A549 (cell line): Measurements from ENCODE around the gene CUEDC2. TPM values are rescaled to one million over a fixed set of nuclear protein-coding genes. Genes with fewer than 3 reads are reported as not detected.

Source experiments
- ATAC-seq, 2 experiments: fragments of 200-7000 bp in 1 of 2; fragments of >200 bp in 1 of 2; cut with Nextera tagmentation in 1 of 2; cut with Tn5 transposase in 1 of 2; 3 replicates each; pipeline versions ENCODE4 v1.8.0 to v1.9.1; 2018 to 2020; ENCODE audit warnings: mild to moderate bottlenecking in 1 of 2, moderate library complexity in 1 of 2
- CTCF ChIA-PET: fragments of 300-600 bp; sonication (Branson Sonifier 250); formaldehyde crosslinking; extraction: SDS; loops from one replicate; lab custom pipeline; 2021; ENCODE audit warnings: antibody characterized with exemption, inconsistent platforms; lab: Yijun Ruan, JAX
- POLR2A ChIA-PET: fragments of 350-600 bp; formaldehyde crosslinking; extraction: SDS; loops from one replicate; lab custom pipeline; 2021; ENCODE audit warnings: antibody characterized with exemption, inconsistent platforms; lab: Yijun Ruan, JAX
- DNase-seq, 2 experiments: peaks; one replicate each; pipeline versions ENCODE4 v3.0.0 to v3.0.0-alpha.2; 2011 to 2016; ENCODE audit warnings: low read depth in 1 of 2, low spot score in 1 of 2
- FAIRE-seq: peaks from 2 replicates; lab custom pipeline; 2011; peaks lifted over from hg19 to GRCh38; lab: Jason Lieb, UNC
- H3K27ac ChIP-seq, 2 experiments: fragments of >200 bp; sonication (Bioruptor Twin); formaldehyde crosslinking; 3 replicates each; pipeline ENCODE4 v1.5.1; 2016 to 2017
- H3K4me1 ChIP-seq: fragments of >200 bp; sonication (Bioruptor Twin); formaldehyde crosslinking; 3 replicates; pipeline ENCODE4 v1.6.1; 2016
- H3K4me2 ChIP-seq: fragments of >200 bp; sonication (Bioruptor Twin); formaldehyde crosslinking; 3 replicates; pipeline ENCODE4 v1.6.1; 2016
- H3K4me3 ChIP-seq: fragments of >200 bp; sonication (Bioruptor Twin); formaldehyde crosslinking; 3 replicates; pipeline ENCODE4 v1.5.1; 2016
- H3K9me3 ChIP-seq: fragments of >200 bp; sonication (Bioruptor Twin); formaldehyde crosslinking; 3 replicates; pipeline ENCODE4 v1.6.1; 2016
- CHD4 ChIP-seq: fragments of 200-600 bp; sonication (generic); IDR thresholded peaks from 2 replicates; pipeline ENCODE4 v1.6.1; 2016; ENCODE audit warnings: antibody characterized with exemption, mild to moderate bottlenecking, borderline replicate concordance
- EHF ChIP-seq: fragments of 250-450 bp; sonication (Bioruptor Pico); IDR thresholded peaks from 2 replicates; pipeline ENCODE4 v1.5.0; 2020; ENCODE audit warnings: mild to moderate bottlenecking
- EP300 ChIP-seq, 2 experiments: fragments of >200 bp; sonication (Bioruptor Twin); formaldehyde crosslinking; IDR thresholded peaks; 2 replicates in 1 of 2; 3 replicates in 1 of 2; pipeline ENCODE4 v1.6.1; 2016 to 2017
- ESRRA ChIP-seq: fragments of 150-350 bp; IDR thresholded peaks from 2 replicates; pipeline ENCODE4 v1.6.1; 2014; ENCODE audit warnings: mild to moderate bottlenecking, low read length, borderline replicate concordance
- FOSL2 ChIP-seq, 2 experiments: fragments of 450-650 bp in 1 of 2; fragments of >200 bp in 1 of 2; sonication (Bioruptor Twin) in 1 of 2; formaldehyde crosslinking; IDR thresholded peaks; 2 replicates each; pipeline versions ENCODE4 v1.5.0 to v1.6.1; 2016 to 2020; ENCODE audit warnings: mild to moderate bottlenecking in 1 of 2, moderate library complexity in 1 of 2
- FOXS1 ChIP-seq: fragments of 250-450 bp; sonication (Bioruptor Pico); IDR thresholded peaks from 2 replicates; pipeline ENCODE4 v1.5.0; 2020; ENCODE audit warnings: mild to moderate bottlenecking, moderate library complexity
- JUN ChIP-seq, 2 experiments: fragments of >200 bp; sonication (Bioruptor Twin); formaldehyde crosslinking; IDR thresholded peaks; 2 replicates in 1 of 2; 3 replicates in 1 of 2; pipeline ENCODE4 v1.6.1; 2016 to 2017
- KDM5A ChIP-seq: fragments of 200-600 bp; sonication (generic); IDR thresholded peaks from 2 replicates; pipeline ENCODE4 v1.6.1; 2016; ENCODE audit warnings: antibody characterized with exemption, mild to moderate bottlenecking
- MAFK ChIP-seq: fragments of 450-650 bp; IDR thresholded peaks from 2 replicates; pipeline ENCODE4 v1.6.1; 2014; ENCODE audit not compliant: partially characterized antibody
- NPAS2 ChIP-seq: fragments of 250-450 bp; sonication (Bioruptor Pico); IDR thresholded peaks from 2 replicates; pipeline ENCODE4 v1.8.0; 2022; ENCODE audit warnings: mild to moderate bottlenecking, moderate library complexity, borderline replicate concordance
- PHF8 ChIP-seq: fragments of 200-600 bp; sonication (generic); IDR thresholded peaks from 2 replicates; pipeline ENCODE4 v1.6.1; 2016; ENCODE audit warnings: low read depth, mild to moderate bottlenecking, antibody characterized with exemption, moderate library complexity, borderline replicate concordance
- POLR2AphosphoS2 ChIP-seq: conservative IDR thresholded peaks from 2 replicates; pipeline ENCODE4 v1.6.1; 2012; ENCODE audit warnings: low read length, improper control_type of control experiment, inconsistent platforms
- RAD21 ChIP-seq, 2 experiments: fragments of >200 bp in 1 of 2; sonication (Bioruptor Twin) in 1 of 2; formaldehyde crosslinking in 1 of 2; IDR thresholded peaks in 1 of 2; conservative IDR thresholded peaks in 1 of 2; 2 replicates in 1 of 2; 3 replicates in 1 of 2; pipeline ENCODE4 v1.6.1; 2012 to 2018; ENCODE audit warnings: inconsistent platforms in 1 of 2
- RCOR1 ChIP-seq: fragments of 150-350 bp; IDR thresholded peaks from 2 replicates; pipeline ENCODE4 v1.6.1; 2014; ENCODE audit warnings: antibody characterized with exemption, low read length, low read depth
- RFX5 ChIP-seq: fragments of 450-650 bp; IDR thresholded peaks from 2 replicates; pipeline ENCODE4 v1.7.1; 2014; ENCODE audit warnings: antibody characterized with exemption, mild to moderate bottlenecking, moderate library complexity
- RNF2 ChIP-seq: fragments of 200-600 bp; sonication (generic); IDR thresholded peaks from 2 replicates; pipeline ENCODE4 v1.6.1; 2016; ENCODE audit warnings: low read depth, mild to moderate bottlenecking, antibody characterized with exemption, moderate library complexity, borderline replicate concordance
- SMC3 ChIP-seq: fragments of >200 bp; sonication (Bioruptor Twin); formaldehyde crosslinking; IDR thresholded peaks from 3 replicates; pipeline ENCODE4 v1.6.1; 2018; ENCODE audit warnings: inconsistent platforms
- ZFP36 ChIP-seq: fragments of 450-650 bp; IDR thresholded peaks from 2 replicates; pipeline ENCODE4 v1.6.1; 2014; ENCODE audit warnings: borderline replicate concordance; ENCODE audit not compliant: partially characterized antibody
- ZNF302 ChIP-seq: fragments of 250-450 bp; sonication (Bioruptor Pico); IDR thresholded peaks from 2 replicates; pipeline ENCODE4 v1.9.0; 2021; ENCODE audit warnings: inconsistent platforms, mild to moderate bottlenecking, moderate library complexity
- WGBS: methylation state at CpG from one replicate; pipeline ENCODE4 v1.1.6; 2017; ENCODE audit errors: missing lambda C conversion rate; 5-methylcytosine and 5-hydroxymethylcytosine counted together
- polyA plus RNA-seq, 4 experiments: library from polyadenylated mRNA; depleted of rRNA in 3 of 4; stranded (reverse); fragments of >200 nt; fragmentation: RNase III in 1 of 4; extraction: RNeasy Plus Mini Kit Qiagen cat#74134 plus additional on column Dnase treatment in 1 of 4; gene quantifications; 2 replicates in 3 of 4; 3 replicates in 1 of 4; pipeline ENCODE4 v1.2.3, GENCODE V29; 2011 to 2017
- TF ChIP-seq, protein P1 (sequence below): fragments of >200 bp; sonication (Bioruptor Twin); formaldehyde crosslinking; IDR thresholded peaks from 3 replicates; pipeline ENCODE4 v1.5.1; 2016
- TF ChIP-seq, protein P2 (sequence below): IDR thresholded peaks from 2 replicates; pipeline ENCODE4 v1.6.1; 2012
- TF ChIP-seq, protein P3 (sequence below): fragments of 450-650 bp; IDR thresholded peaks from 2 replicates; pipeline ENCODE4 v1.6.1; 2014; ENCODE audit warnings: antibody characterized with exemption
- TF ChIP-seq, protein P4 (sequence below): IDR thresholded peaks from 2 replicates; pipeline ENCODE4 v1.6.1; 2012; ENCODE audit warnings: low read depth, borderline replicate concordance
- TF ChIP-seq, protein P5 (sequence below): fragments of >200 bp; sonication (Bioruptor Twin); formaldehyde crosslinking; IDR thresholded peaks from 2 replicates; pipeline ENCODE4 v1.6.1; 2016
- TF ChIP-seq, protein P6 (sequence below): fragments of >200 bp; sonication (Bioruptor Twin); formaldehyde crosslinking; IDR thresholded peaks from 3 replicates; pipeline ENCODE4 v1.6.1; 2016

The CUEDC2 gene
- polyA plus RNA-seq, 2 of the 4 experiments (the other 2 are of a cell fraction), result 43.7 to 67.4 TPM

DNA sequence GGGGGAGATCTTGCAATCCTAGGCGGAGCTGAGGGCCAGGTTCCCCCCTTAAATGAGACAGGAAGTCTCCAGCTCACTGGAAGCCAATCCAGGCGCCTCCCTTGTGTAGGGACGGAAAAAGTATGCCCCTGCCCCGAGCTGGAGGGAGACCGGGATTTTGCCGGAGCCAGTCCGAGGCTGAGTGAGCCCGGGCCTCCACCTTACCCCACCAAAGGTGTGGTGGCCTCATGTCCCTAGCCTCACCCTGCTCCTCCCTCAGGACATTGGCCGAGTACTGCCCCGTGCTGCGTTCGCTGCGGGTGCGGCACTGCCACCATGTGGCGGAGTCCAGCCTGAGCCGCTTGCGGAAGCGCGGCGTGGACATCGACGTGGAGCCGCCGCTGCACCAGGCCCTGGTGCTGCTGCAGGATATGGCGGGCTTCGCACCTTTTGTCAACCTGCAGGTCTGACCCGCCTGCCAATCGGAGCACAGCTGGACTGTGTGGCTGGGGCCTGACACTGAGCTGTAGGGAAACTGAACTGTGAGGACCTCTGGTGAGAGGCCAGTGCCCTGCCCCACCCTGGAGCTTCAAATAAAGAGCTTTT, 9.7 kb downstream of the CUEDC2 start:
- peak overlapping the region; percentile 86 to 90; a peak in 4 of 6 replicates for H3K27ac ChIP-seq
- DNase-seq (peak; percentile 85 to 87), ATAC-seq (peak; percentile 63 to 78), FAIRE-seq (peak; percentile 61)
- CTCF ChIA-PET, result interaction anchor here (0.5 to 17.4 kb wide), 52 partner anchors 11 to 290 kb away, joined by 3 to 337 read pairs (median 4); partner anchors contain the start of genes C10orf95, CUEDC2, NFKB2 and NOLC1
- peak overlapping the region; percentile 97 for H3K4me2 ChIP-seq
- H3K4me3 ChIP-seq, result peak overlapping the region; percentile 57
- no peaks in the 10 kb centered on the region for H3K9me3 ChIP-seq
- TF ChIP-seq JUN (IDR thresholded peaks at IDR 0.05), result no peak
- TF ChIP-seq, protein P1, sequence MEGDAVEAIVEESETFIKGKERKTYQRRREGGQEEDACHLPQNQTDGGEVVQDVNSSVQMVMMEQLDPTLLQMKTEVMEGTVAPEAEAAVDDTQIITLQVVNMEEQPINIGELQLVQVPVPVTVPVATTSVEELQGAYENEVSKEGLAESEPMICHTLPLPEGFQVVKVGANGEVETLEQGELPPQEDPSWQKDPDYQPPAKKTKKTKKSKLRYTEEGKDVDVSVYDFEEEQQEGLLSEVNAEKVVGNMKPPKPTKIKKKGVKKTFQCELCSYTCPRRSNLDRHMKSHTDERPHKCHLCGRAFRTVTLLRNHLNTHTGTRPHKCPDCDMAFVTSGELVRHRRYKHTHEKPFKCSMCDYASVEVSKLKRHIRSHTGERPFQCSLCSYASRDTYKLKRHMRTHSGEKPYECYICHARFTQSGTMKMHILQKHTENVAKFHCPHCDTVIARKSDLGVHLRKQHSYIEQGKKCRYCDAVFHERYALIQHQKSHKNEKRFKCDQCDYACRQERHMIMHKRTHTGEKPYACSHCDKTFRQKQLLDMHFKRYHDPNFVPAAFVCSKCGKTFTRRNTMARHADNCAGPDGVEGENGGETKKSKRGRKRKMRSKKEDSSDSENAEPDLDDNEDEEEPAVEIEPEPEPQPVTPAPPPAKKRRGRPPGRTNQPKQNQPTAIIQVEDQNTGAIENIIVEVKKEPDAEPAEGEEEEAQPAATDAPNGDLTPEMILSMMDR, result peak; percentile 81
- TF ChIP-seq, protein P2, sequence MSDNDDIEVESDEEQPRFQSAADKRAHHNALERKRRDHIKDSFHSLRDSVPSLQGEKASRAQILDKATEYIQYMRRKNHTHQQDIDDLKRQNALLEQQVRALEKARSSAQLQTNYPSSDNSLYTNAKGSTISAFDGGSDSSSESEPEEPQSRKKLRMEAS, result peak; percentile 97
- TF ChIP-seq, protein P3, sequence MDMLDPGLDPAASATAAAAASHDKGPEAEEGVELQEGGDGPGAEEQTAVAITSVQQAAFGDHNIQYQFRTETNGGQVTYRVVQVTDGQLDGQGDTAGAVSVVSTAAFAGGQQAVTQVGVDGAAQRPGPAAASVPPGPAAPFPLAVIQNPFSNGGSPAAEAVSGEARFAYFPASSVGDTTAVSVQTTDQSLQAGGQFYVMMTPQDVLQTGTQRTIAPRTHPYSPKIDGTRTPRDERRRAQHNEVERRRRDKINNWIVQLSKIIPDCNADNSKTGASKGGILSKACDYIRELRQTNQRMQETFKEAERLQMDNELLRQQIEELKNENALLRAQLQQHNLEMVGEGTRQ, result peak; percentile 65
- TF ChIP-seq, protein P4, sequence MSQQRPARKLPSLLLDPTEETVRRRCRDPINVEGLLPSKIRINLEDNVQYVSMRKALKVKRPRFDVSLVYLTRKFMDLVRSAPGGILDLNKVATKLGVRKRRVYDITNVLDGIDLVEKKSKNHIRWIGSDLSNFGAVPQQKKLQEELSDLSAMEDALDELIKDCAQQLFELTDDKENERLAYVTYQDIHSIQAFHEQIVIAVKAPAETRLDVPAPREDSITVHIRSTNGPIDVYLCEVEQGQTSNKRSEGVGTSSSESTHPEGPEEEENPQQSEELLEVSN, result peak; percentile 94
- peak; percentile 84 for TF ChIP-seq SMC3
- TF ChIP-seq RFX5, result 0 out of 2 replicates have a peak, but pooled peaks have one; percentile 14
- no peak for TF ChIP-seq RCOR1
- no peak for TF ChIP-seq RNF2
- no peak for TF ChIP-seq POLR2AphosphoS2
- TF ChIP-seq RAD21 (conservative IDR thresholded peaks at IDR 0.05 in 1 of 2, IDR thresholded peaks at IDR 0.05 in 1 of 2), result peak; percentile 74 to 78
- POLR2A ChIA-PET, result interaction anchor here (1.0 to 1.5 kb wide), 3 partner anchors 57 to 253 kb away, joined by 3 to 5 read pairs (median 3); no protein-coding TSS in a partner anchor
- 11% methylated on average over 13 of the region's 28 CpGs for WGBS
- peaks cover 25% of the 10 kb centered on the region for H3K4me1 ChIP-seq

DNA sequence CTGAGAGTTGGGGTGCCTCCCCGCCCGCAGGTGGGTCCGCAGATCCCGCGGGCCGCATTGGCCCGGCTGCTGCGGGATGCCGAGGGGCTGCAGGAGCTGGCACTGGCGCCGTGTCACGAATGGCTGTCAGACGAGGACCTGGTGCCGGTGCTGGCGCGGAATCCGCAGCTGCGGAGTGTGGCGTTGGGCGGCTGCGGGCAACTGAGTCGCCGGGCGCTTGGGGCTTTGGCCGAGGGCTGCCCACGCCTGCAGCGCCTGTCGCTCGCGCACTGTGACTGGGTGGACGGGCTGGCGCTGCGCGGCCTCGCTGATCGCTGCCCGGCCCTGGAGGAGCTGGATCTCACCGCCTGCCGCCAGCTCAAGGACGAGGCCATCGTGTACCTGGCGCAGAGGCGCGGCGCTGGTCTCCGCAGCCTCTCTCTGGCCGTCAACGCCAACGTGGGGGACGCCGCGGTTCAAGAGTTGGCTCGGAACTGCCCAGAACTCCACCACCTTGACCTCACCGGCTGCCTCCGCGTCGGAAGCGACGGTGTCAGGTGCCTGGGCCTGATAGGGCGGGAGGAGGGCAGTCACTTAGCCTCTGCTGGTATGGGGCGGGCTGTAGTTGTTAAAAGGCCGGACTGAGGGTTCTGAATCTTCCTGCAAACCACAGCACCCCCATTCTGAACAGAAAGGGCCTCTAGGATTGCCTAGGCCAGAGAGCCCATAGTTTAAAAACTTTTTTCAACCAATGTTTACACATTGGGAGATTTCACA, 10.4 kb downstream of the CUEDC2 start:
- FAIRE-seq (no peak), DNase-seq (no peak), ATAC-seq (peak; percentile 2 to 9; a peak in 3 of 6 replicates)
- peaks cover 25% of the 10 kb centered on the region for H3K4me1 ChIP-seq
- peak overlapping the region; percentile 57 for H3K4me3 ChIP-seq
- ChIA-PET POLR2A (interaction anchor here (1.0 to 2.0 kb wide), 6 partner anchors 10 to 270 kb away, joined by 3 to 15 read pairs (median 5); partner anchors contain the start of genes CUEDC2 and NOLC1), CTCF (interaction anchor here (0.6 to 17.4 kb wide), 35 partner anchors 10 to 282 kb away, joined by 3 to 337 read pairs (median 6); partner anchors contain the start of genes C10orf95, CUEDC2 and NFKB2)
- WGBS, result 42% methylated on average over 9 of the region's 62 CpGs
- peak overlapping the region; percentile 97 for H3K4me2 ChIP-seq
- no peaks in the 10 kb centered on the region for H3K9me3 ChIP-seq
- TF ChIP-seq FOXS1 (CRISPR knock-in tag) (no peak), FOSL2 (IDR thresholded peaks at IDR 0.05) (no peak), FOSL2 (CRISPR knock-in tag; IDR thresholded peaks at IDR 0.05) (no peak), ZFP36 (no peak), KDM5A (no peak), ZNF302 (CRISPR knock-in tag) (no peak), EP300 (IDR thresholded peaks at IDR 0.05) (no peak), CHD4 (no peak), NPAS2 (CRISPR knock-in tag) (no peak), MAFK (no peak), PHF8 (no peak), EHF (CRISPR knock-in tag) (no peak), ESRRA (no peak)
- TF ChIP-seq, protein P5, sequence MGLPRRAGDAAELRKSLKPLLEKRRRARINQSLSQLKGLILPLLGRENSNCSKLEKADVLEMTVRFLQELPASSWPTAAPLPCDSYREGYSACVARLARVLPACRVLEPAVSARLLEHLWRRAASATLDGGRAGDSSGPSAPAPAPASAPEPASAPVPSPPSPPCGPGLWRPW, result no peak
- TF ChIP-seq, protein P6, sequence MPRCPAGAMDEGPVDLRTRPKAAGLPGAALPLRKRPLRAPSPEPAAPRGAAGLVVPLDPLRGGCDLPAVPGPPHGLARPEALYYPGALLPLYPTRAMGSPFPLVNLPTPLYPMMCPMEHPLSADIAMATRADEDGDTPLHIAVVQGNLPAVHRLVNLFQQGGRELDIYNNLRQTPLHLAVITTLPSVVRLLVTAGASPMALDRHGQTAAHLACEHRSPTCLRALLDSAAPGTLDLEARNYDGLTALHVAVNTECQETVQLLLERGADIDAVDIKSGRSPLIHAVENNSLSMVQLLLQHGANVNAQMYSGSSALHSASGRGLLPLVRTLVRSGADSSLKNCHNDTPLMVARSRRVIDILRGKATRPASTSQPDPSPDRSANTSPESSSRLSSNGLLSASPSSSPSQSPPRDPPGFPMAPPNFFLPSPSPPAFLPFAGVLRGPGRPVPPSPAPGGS, result no peak
- H3K27ac ChIP-seq, result peak overlapping the region; percentile 86 to 90
